GM12892 (cell line): ENCODE results near the gene BPGM.
A peak's percentile ranks its signal among the peaks of the same experiment; 100 is the strongest.
"Not testable (repeated sequence)": the region's sequence is repeated elsewhere in the genome, so short reads cannot be mapped to it uniquely, and the experiment has no call there.

Experiments
- DNase-seq: peaks from one replicate; pipeline ENCODE4 v3.0.0; 2011; ENCODE audit not compliant: insufficient read length
- FAIRE-seq: peaks from 2 replicates; lab custom pipeline; 2011; peaks lifted over from hg19 to GRCh38; lab: Jason Lieb, UNC
- POLR2A ChIP-seq: IDR thresholded peaks from 2 replicates; pipeline ENCODE4 v1.6.1; 2011; ENCODE audit warnings: low read depth, low read length, control low read depth
- POLR2AphosphoS5 ChIP-seq: IDR thresholded peaks from 2 replicates; pipeline ENCODE4 v1.6.1; 2011; ENCODE audit warnings: low read depth, low read length, control low read depth
- TAF1 ChIP-seq: IDR thresholded peaks from 2 replicates; pipeline ENCODE4 v1.6.1; 2011; ENCODE audit warnings: low read depth, mild to moderate bottlenecking, control low read depth, low read length, borderline replicate concordance

BPGM gene

DNA sequence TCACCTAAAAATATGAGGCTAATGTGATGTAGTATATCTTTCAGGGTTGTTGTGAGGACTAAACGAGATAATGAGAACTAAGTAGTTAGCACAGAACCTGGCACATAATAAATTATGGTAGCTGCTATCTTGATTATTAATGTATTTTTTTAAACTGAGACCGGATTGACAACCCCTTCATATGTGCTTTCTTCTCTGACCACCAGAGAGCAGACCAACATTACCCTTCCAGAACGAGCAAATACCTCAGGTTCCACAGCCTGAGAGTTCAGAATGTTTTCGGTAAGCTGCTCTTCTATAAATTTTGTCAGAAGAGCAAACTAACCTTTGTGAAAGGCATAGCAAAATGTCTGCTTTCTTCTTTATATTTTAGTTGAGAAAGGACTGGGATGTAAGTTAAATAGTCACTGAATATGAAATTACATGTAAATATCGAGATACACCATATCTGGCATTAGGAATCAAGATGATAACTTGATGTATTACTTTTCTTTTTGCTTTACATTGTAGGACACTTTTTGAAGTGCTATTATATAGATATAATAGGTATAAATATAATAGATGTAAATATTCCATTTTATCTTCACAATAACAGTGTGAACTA, 13.6 kb upstream of the BPGM start:
- DNase-seq (no peak), FAIRE-seq (peak; percentile 75)
- no peak for TF ChIP-seq POLR2A
- TF ChIP-seq POLR2AphosphoS5, result no peak
- no peak for TF ChIP-seq TAF1

DNA sequence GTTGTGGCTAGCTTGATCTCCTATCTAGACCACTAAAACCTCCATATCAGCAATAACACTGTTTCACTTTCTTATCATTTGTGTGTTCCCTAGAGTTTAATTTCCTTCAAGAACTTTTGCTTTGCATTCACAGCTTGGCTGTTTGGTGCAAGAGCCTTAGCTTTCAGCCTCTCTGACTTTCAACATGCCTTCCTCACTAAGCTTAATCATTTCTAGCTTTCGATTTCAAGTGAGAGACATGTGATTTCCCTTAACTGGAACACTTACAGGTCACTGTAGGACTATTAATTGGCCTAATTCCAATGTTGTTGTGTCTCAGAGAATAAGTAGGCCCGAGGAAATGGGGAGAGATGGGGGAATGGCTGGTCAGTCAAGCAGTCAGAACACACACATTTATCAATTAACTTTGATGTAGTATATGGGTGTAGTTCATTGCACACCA, 10.6 kb upstream of the BPGM start:
- DNase-seq (no peak), FAIRE-seq (peak; percentile 58)
- no peak for TF ChIP-seq POLR2AphosphoS5
- TF ChIP-seq TAF1, result no peak
- TF ChIP-seq POLR2A, result no peak

DNA sequence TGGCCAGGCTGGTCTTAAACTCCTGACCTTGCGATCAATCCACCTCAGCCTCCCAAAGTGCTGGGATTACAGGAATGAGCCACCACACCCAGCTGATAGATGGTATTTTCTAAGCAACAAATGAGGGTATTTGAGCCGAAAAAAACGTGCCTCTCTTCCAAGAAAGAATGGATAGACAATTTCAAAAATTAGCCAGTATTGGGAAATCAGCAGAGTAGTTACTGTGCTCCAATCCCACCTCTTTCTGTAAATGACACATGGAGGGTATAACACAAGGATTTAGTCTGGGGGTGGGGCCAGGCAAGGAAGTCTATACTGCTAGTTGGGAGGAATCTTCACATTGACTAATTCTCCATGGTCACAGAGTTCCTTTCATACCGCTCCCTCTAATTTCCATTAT, 9.2 kb upstream of the BPGM start:
- TF ChIP-seq TAF1, result no peak
- TF ChIP-seq POLR2A, result no peak
- no peak for TF ChIP-seq POLR2AphosphoS5
- DNase-seq (no peak), FAIRE-seq (no peak)

DNA sequence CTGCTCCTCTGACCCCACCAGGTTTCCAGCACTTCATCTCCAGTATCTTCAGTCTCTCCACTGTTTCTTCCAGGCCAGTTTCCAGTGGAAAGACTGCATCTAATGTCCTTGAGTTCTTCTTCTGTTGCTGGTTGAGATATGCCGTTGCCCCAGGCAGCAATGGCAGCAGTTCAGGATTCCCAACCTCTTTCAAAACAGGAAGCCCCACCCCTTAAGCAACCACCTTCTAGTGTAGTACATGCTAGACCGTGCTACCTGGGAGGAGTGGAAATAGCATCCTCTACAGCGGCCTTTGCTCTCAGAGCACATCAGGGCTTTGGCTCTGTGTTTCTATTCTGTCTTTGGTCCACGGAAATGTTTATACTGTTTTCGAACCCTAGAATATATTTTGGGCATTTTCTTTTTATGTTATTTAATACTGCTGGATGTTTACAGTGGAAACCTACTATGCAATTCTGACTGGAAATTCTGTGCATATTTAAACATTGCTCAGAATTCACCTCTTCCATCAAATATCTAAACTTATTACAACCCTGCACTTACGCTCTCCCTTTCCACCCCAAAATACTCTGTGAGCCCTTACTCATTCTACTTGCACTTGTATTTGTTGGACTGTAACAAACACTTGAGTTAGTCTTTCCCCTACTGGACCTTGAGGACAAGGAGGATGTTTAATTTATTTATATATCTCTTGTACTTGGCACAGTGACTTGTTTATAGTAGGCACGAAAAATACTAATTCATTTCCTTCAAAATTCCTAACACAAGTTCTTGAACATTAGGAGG, 8.5 kb upstream of the BPGM start:
- TF ChIP-seq POLR2AphosphoS5 (no peak), POLR2A (no peak), TAF1 (no peak)
- DNase-seq, result no peak
- FAIRE-seq, result no peak

DNA sequence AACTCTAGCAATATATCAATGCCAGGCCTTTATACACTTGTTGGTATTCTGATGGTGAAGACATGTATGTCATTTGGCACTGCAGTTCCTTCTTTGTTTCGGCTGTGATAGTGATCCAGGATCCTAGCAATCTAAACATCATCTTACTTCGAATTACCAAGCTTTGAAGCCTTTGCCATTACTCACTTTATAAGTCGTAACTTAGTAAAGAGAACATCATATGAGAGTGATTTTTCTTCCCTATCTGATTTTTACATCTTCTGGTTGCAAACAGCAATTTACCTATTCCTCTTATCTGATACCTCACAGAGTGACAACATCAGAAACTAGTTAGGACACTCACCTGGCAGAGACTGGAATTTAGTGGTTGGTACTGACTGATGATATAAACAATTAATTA, 7.6 kb upstream of the BPGM start:
- TF ChIP-seq POLR2A, result no peak
- no peak for TF ChIP-seq POLR2AphosphoS5
- no peak for TF ChIP-seq TAF1
- DNase-seq (no peak), FAIRE-seq (no peak)

DNA sequence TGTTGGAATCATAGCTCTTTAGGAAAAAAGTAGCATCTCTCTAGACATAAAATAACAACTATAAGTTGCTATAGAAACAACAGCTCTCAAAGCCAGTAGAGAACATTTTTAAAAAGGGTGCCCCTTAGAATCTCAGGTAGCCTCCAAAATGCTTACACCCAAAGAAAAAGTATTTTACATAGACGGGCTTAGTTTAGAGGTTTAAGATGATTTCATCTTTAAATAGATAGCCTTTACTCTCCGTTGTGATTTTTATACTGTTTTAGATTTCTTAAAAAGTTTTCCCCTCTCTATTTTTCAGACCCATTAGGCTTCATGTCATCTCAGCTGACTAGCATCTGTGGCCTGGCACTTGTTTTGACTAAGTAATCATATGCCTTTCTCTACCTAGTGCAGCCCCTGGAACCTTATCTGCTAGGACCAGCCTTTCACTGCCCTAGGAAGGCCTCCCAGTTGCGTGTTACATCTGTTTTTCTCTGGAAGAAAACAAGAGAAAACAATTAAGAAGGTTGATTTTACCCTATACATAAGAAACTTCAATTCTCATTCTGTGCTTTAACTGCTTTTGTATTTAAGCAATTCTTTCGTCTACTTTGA, 6.9 kb upstream of the BPGM start:
- FAIRE-seq (no peak), DNase-seq (no peak)
- TF ChIP-seq POLR2A, result no peak
- TF ChIP-seq TAF1, result no peak
- no peak for TF ChIP-seq POLR2AphosphoS5

DNA sequence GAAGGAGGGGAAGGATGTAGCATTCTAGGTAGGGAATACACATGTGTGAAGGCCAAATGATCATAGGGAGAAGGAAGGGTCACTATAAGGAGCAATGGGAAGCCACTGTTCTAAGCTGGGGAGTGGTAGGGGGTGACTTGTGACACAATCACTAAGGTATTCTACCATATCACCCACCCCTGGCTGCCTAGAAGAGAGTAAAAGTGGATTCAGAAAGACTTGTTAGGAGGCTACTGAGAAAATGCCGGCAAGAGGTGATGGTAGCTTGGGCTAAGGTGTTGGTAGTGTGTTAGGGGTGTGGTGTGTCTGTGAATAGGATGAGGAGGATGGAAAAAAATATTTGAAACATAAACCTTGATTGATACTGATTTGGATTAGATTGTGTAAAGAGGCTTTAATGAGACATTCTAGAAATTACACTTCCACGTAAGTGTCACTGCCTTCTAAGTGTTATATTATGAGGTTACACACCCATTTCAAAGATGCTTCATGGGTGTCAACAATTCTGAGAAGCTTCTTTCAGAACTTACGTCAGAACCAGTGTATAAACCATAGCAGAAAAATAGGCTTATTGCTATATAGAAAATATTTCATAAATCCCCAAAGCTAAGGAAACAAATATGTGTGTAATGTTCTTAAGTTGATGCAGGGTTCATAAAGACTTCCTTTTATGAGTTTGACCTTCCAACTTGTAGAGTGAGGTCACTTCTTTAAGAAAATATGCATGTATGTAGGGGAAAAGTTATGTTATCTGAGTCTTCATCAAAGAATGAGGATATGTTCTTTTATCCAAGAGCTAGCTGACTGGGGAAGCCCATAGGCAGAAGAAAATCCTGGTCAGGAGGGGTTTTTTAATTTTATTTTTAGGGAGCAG, 5.6 kb upstream of the BPGM start:
- DNase-seq, result no peak
- FAIRE-seq, result no peak
- TF ChIP-seq TAF1, result no peak
- no peak for TF ChIP-seq POLR2A
- no peak for TF ChIP-seq POLR2AphosphoS5

DNA sequence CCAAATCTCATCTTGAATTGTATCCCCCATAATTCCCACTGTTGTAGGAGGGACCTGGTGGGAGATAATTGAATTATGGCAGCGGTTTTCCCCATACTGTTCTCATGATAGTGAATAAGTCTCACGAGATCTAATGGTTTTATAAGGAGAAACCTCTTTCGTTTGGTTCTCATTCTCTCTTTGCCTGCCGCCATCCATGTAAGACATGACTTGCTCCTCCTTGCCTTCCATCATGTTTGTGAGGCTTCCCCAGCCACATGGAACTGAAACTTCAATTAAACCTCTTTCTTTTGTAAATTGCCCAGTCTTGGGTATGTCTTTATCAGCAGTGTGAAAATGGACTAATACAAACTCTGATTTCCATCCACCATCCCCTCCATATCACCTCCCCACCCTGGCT, 4.7 kb upstream of the BPGM start:
- DNase-seq, FAIRE-seq: not testable (repeated sequence)

DNA sequence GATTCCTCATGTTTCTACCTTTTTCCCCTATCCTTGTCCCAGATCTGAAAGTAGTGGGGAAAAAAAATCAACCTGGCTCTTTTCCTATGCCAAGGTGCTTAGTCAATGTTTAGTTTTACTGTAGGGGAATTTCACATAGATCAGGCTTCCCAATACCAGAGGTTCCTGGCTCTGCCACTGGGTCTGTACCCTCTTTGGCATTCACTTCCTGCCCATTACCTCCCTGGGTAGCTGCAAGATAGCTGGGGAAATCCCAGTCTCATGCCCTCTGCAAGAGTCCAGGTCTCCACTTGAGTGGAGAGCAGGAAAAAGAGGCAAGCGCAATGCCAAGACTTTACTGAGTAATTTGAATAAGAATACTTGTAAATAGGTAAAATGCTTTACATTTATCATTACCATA, 3.5 kb upstream of the BPGM start:
- no peak for FAIRE-seq
- DNase-seq, result no peak
- no peak for TF ChIP-seq TAF1
- TF ChIP-seq POLR2AphosphoS5, result no peak
- TF ChIP-seq POLR2A, result no peak

DNA sequence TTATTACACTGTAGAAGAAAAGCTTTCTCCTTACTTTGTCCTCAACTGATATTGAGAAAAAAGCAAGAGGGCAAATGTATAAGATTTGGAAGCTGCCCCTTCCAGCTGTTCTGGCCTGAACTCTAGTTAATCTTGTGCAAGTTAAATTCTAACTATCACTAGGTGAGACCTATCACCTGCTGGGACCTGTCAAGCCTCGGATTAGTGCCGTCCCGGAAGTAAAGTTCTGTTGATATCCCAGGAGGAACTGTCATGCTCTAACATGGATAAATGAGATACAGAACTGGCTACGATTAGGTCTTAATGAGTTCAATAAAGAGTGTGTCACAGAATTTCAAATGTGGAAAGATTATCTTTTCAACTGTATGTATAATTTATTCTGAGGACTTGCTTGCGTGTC, 1.2 kb upstream of the BPGM start:
- no peak for FAIRE-seq
- no peak for DNase-seq
- no peak for TF ChIP-seq POLR2A
- no peak for TF ChIP-seq TAF1
- no peak for TF ChIP-seq POLR2AphosphoS5

DNA sequence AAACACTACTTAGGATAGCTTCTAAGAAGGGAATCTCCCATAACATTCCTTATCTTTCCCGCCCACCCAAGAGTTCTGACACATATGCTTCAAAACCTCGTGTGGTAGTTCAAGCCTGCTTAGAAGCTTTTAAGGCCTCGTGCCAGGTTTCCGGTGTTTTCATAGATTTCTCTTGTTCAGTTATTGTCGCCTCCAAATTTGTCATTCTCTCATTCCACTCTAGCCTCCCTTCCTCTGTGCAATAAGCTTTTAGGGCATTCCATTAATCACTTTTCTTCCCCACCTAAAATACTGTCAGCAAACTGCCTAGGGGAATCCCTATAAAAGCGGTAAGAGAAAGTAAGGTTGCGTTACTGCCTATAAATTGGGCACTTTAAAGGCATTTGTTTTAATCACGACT, 718 bp upstream of the BPGM start:
- FAIRE-seq (peak; percentile 24), DNase-seq (no peak)
- TF ChIP-seq TAF1, result no peak
- TF ChIP-seq POLR2A, result no peak
- no peak for TF ChIP-seq POLR2AphosphoS5
